GM11168 (cell line): ENCODE data around the gene FAM24A.

Experiments
- in situ Hi-C: fragments of 300-500 bp; cut with MboI; formaldehyde crosslinking; loops from one replicate; pipeline ENCODE4 v1.12.0; 2022; ENCODE audit warnings: low sequenced_read_pairs; ENCODE audit not compliant: unreplicated experiment

Gene FAM24A

DNA sequence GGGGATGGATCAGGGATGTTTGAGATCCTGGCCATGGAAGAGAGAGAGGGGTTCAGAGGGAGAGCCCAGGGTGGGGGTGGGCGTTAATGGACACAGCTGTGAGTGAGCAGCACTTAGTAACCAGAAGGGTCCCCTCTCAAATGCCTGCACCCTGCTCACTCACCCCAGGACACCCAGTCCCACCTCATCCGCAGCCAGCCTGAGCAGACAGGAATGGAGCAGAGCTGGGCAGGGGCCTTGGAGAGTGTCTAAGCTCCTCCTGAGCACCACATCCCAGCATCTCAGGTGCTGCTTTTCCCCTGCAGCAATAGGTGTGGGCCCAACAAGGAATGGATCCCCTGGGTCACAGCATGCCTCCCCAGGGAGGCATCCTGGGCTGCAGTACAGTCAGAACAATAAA, 5.3 kb downstream of the FAM24A start:
- in situ Hi-C loops, result no loop called here

DNA sequence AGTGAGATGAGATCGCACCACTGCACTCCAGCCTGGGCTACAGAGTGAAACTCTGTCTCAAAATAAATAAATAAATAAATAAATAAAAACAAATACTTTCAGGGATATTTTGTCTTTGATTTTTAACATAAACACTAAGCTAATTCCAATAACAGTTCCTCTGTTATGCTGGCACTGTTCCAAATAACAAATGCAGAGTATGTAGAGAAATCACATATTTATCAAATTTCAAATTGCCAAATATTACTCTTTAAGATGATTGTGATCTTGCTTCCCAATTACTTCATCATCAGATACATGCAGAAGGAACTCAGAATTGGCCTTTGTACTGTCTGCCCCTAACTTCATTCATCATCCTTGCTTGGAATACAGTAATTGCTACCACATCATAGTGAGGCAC, 19.7 kb downstream of the FAM24A start:
- in situ Hi-C loops, result no loop called here

DNA sequence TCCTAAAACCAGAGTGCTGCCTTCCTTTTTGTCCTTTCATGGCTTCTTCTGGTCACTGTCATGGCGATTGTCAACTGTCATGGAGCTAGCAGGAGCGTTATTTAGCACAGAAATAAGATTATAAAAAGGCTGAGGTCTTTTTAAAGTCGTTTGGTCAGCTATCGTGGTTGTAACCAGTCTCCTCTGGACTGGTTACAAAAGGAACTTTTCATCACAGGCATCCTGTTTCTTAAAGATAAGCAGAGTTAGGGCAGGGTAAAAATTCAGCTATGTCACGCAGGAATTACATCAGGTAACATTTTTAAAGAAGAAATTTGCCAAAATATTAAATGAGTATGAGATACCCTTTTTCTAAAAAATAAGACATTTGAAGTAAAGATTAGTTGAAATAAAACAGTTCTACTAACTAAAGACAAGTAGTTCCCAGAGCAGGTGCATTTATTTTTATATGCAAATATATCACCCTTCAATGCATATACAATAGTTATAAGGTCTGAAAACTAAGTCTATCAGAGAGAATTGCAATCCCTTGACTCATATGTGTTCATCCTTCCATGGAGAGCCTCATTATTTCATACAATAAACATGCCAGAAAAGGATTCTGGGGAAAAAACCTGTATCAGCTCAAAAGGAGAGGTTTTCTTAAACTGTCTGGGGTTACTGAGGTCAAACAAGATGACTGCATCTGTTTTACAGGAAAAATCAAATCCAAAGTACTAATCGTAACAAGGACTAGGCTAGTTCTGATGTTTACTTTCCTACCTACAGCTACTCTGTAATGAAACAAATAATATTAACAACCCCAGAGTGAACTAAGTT, 20.9 kb downstream of the FAM24A start:
- in situ Hi-C loops, result no loop called here

GRCh38 chr10:122939133-122939855, 28.9 kb downstream of the FAM24A start:
- in situ Hi-C loops, result no loop called here

DNA sequence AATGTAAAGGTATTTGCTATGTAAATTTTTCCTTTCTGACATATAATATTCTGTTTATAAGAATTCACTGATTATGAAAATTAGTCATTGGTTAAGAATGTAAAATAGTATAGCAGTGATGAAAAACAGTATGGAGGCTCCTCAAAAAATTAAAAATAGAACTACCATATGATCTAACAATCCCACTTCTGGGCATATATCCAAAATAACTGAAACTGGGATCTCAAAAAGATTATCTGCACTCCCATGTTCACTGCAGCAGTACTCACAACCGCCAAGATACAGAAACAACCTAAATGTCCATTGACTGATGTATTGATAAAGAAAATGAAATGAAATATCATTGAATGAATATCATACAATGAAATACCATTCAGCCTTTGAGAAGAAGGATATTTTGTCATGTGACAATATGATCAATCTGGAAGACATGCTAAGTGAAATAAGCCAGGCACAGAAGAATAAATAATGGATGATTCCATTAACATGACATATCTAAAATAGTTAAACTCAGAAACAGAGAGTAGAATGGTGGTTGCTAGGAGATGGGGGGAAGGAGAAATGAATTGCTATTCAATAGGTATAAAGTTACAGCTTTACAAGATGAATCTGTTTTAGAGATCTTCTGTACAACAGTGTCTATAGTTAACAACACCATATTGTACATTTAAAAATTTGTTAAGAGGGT, 29.6 kb downstream of the FAM24A start:
- in situ Hi-C loops, result no loop called here

DNA sequence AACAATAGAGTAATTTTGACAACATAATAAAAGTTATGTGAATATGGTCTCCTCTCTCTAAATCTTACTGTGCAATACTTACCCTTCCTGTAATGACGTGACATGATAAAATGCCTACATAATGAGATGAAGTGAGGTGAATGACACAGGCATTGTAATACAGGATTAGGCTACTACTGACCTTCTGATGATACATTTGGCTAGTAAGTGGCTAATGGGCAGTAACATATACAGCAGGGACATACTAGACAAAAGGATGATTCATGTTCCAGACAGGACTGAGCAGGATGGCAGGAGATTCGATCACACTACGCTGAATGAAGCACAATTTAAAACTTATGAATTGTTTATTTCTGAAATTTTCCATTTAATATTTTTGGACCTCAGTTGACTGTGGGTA, 38.9 kb downstream of the FAM24A start:
- in situ Hi-C loops, result no loop called here

- in situ Hi-C loops, result no loop called here
These were observed 43.7 kb downstream of the FAM24A start, which contains the start of gene C10orf88 for GRCh38 chr10:122953902-122954730. C10orf88 (minus strand) TSS chr10:122954227; CDS start chr10:122954178, 49 bp downstream.

- in situ Hi-C loops, result no loop called here
These were observed 44.3 kb downstream of the FAM24A start for GRCh38 chr10:122954731-122955050.

DNA sequence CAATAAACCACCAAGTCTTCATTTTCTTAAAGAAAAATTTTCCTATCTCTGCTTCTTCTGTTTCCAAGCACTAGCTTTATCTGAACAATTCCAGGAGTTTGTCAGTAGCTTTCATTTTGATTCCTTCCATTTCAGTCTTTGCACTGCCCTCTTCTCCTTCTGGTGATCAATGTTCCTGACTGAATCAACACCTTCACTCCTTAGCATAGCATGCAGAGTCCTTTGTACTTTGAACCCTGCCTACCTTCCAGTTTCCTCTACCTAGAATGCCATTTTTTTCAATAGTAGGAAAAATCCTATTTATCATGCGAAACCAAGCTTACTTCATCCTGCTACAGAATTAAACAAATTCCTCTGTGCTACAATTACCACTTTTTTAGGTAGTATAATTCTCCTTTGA, 45.5 kb downstream of the FAM24A start:
- in situ Hi-C loops, result no loop called here

DNA sequence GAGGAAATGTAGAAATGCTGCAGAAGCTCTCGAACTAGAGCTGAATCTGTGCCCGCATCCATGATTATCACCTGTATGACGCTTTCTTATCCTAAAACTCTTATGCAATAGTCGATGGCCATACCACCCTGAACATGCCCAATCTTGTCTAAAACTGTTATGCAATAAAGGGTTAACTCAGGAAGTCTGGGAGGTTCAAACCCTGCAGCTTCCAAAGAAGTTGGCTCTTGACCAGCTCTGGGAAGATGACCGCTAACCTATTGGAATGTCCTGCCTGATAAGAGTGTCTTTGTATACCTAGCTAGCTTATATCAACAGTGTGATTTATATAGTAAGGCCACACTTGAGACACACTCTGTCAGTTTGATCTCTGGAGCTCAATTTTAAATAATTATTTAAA, 47.1 kb downstream of the FAM24A start:
- in situ Hi-C loops, result no loop called here

DNA sequence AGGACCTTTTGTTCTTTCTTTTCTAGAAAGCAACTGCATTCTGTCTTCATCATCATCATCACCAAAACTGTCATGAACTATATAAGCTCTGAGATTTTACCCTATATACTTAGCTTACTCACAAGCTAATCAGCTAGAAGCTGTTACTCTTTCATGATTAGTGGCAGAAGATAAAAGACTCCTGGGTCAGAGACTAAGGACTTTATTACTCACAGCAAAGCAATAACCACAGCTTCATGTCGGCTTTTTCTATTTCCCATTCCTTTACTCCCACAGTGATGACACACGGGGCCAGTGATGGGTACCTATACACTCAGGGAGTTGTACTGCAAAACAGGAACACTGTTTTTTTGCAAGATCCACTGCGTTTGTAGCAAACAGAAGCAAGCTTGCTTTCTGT, 52.0 kb downstream of the FAM24A start:
- in situ Hi-C loops, result no loop called here
